Measurements from ENCODE around the gene CDH3. TPM values are rescaled to one million over a fixed set of nuclear protein-coding genes. Genes with fewer than 3 reads are reported as not detected.

Gene CDH3
- total and polyA plus RNA-seq, 2 of the 13 experiments (the other 11 are each of a cell fraction or from before 2014, with no cell fraction given) = 0.11 TPM; not detected in 1

- no peak for TF ChIP-seq ETS1 (CRISPR knock-in tag; IDR thresholded peaks at IDR 0.05)
- no peak for TF ChIP-seq MAFK (conservative IDR thresholded peaks at IDR 0.05 in 1 of 2, IDR thresholded peaks at IDR 0.05 in 1 of 2; ENCODE audit: low read length in 2 of 2)
- TF ChIP-seq ZNF639 (CRISPR knock-in tag; conservative IDR thresholded peaks at IDR 0.05) = peak; percentile 33; the same call in 1 of the 2 replicates
- TF ChIP-seq ISX (CRISPR knock-in tag; conservative IDR thresholded peaks at IDR 0.05) = no peak
- no peak for TF ChIP-seq HNF1B (CRISPR knock-in tag; IDR thresholded peaks at IDR 0.05)
- TF ChIP-seq NFKBIZ (CRISPR knock-in tag; IDR thresholded peaks at IDR 0.05) = no peak
- no peak for TF ChIP-seq ZNF558 (CRISPR knock-in tag; IDR thresholded peaks at IDR 0.05; ENCODE audit: borderline replicate concordance)
- no peak for TF ChIP-seq ZNF10 (CRISPR knock-in tag; IDR thresholded peaks at IDR 0.05; ENCODE audit: borderline replicate concordance, low read depth)
- peak; percentile 22; the same call in 1 of the 2 replicates for TF ChIP-seq ZNF501 (CRISPR knock-in tag; IDR thresholded peaks at IDR 0.05)
- TF ChIP-seq ZNF800 (CRISPR knock-in tag; IDR thresholded peaks at IDR 0.05) = peak; percentile 73
- 0 out of 2 replicates have a peak, but pooled peaks have one; percentile 28 for TF ChIP-seq THAP11 (CRISPR knock-in tag; IDR thresholded peaks at IDR 0.05)
- no peak; the same call in 1 of the 2 replicates for TF ChIP-seq ZNF605 (CRISPR knock-in tag; IDR thresholded peaks at IDR 0.05)
- TF ChIP-seq RNF219 (CRISPR knock-in tag; IDR thresholded peaks at IDR 0.05) = no peak
Measured at GRCh38 chr16:68737730-68738629, 92.9 kb downstream of the CDH3 start (continued).
